Fibroblast of lung (primary cell): ENCODE measurements around the gene CIB4.

Experiments
- EZH2 ChIP-seq: IDR thresholded peaks from 2 replicates; pipeline ENCODE4 v1.5.1; 2012; ENCODE audit warnings: low read length, control low read depth, mild to moderate bottlenecking; ENCODE audit errors: missing control alignments
- TF ChIP-seq, protein P1 (sequence below), 2 donors: IDR thresholded peaks in 1 of 2; conservative IDR thresholded peaks in 1 of 2; 1 replicate in 1 of 2; 2 replicates in 1 of 2; pipeline ENCODE4 v1.5.1; 2011 to 2012; ENCODE audit warnings: low read length in 2 of 2, control low read depth in 1 of 2, inconsistent platforms in 1 of 2, low read depth in 1 of 2, mild to moderate bottlenecking in 1 of 2

DNA sequence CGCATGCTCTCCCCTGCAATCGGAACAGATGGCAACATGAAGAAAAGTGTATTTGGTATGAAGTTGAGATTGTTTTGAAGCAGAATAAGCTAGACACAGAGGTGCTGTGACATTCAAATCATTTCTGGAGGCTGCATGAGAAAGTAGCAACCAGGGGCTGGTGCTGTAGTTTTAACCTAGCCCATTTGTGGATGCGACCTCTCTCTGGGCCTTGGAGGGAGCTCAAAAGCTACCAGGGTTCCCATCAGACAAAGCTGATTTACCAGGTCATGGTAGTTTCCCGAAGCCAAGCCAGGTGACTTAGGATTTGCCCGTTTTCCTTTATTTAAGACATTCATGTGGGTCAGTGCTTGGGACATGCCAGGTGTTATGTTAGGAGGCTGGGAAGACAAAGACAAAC lies 77.5 kb downstream of the CIB4 start:
- TF ChIP-seq, protein P1, sequence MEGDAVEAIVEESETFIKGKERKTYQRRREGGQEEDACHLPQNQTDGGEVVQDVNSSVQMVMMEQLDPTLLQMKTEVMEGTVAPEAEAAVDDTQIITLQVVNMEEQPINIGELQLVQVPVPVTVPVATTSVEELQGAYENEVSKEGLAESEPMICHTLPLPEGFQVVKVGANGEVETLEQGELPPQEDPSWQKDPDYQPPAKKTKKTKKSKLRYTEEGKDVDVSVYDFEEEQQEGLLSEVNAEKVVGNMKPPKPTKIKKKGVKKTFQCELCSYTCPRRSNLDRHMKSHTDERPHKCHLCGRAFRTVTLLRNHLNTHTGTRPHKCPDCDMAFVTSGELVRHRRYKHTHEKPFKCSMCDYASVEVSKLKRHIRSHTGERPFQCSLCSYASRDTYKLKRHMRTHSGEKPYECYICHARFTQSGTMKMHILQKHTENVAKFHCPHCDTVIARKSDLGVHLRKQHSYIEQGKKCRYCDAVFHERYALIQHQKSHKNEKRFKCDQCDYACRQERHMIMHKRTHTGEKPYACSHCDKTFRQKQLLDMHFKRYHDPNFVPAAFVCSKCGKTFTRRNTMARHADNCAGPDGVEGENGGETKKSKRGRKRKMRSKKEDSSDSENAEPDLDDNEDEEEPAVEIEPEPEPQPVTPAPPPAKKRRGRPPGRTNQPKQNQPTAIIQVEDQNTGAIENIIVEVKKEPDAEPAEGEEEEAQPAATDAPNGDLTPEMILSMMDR (conservative IDR thresholded peaks at IDR 0.05 in 1 of 2, IDR thresholded peaks at IDR 0.05 in 1 of 2; ENCODE audit: low read depth in 1 of 2, low read length in 2 of 2), result no peak
- TF ChIP-seq EZH2, result no peak
